ENCODE measurements around the gene GLI3.

GLI3 gene

GRCh38 chr7:42055171-42055570, 181.8 kb downstream of the GLI3 start:
- Mint-ChIP-seq H3K36me3 (ENCODE audit: low read depth) (no peaks in the 10 kb centered on the region), H3K4me3 (no peak overlapping the region), H3K4me1 (ENCODE audit: low read depth) (no peaks in the 10 kb centered on the region), H3K9me3 (no peaks in the 10 kb centered on the region), H3K27me3 (ENCODE audit: low read depth) (no peaks in the 10 kb centered on the region), H3K27ac (no peak overlapping the region)

DNA sequence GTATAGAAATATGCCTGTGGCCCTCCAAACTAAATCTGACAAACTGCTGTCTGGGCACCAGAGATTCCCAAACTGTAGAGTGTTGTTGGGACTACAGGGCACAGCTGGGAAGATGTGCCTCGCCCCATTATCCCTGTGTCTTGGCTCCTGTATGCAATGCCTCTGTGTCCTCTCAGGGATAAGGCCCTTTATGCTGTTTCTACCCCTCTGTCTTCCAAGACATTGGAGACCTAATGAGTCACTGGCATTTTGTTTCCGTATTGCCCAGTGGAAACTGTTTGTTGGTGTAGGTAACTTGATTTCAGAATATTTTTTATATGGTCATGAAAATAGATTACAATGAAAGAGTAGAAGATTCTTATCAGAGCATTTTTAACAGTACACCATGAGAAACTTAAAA, 183.2 kb downstream of the GLI3 start:
- Mint-ChIP-seq H3K4me3 (no peak overlapping the region), H3K4me1 (ENCODE audit: low read depth) (no peaks in the 10 kb centered on the region), H3K36me3 (ENCODE audit: low read depth) (no peaks in the 10 kb centered on the region), H3K27ac (no peak overlapping the region), H3K27me3 (ENCODE audit: low read depth) (no peaks in the 10 kb centered on the region), H3K9me3 (no peaks in the 10 kb centered on the region)

DNA sequence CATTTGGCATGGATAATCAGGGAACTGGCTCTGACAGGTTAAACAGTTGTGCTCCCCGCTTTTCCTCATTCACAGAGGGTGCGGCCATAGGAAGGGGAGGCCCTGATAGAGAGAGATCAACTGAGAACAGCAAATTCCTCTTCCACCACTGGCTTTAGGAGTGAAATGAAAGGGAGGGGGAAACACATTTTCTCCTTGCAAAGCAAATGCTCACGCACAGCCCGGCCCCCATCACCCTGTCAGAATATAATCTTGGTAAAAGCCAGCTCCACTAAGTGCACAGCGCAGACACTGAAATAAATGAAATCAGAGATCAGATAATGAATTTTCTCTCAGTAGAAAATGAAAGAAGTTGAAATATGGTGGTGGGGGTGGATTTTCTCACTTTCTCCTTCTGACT, 187.2 kb downstream of the GLI3 start:
- Mint-ChIP-seq H3K27ac (no peak overlapping the region), H3K4me1 (ENCODE audit: low read depth) (no peaks in the 10 kb centered on the region), H3K4me3 (no peak overlapping the region), H3K9me3 (no peaks in the 10 kb centered on the region), H3K27me3 (ENCODE audit: low read depth) (no peaks in the 10 kb centered on the region), H3K36me3 (ENCODE audit: low read depth) (no peaks in the 10 kb centered on the region)

DNA sequence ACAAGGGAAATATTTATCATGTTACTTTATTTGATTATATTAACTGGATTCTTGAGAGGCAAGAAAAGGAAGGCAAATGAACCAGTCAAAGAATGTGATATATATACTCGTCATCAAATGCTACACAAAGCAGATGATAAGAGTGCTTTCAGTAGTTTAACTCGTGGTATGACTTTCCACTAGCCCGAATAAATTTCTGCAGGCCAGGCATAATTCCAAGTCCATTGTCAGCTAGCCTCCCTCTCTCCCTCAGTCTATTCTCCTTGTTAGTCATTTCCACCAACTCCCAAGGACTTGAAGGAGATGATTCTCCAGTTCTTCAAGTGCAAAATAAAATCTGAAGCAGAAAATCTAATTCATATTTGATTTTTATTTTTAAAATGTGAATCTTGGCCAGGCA, 190.5 kb downstream of the GLI3 start:
- H3K4me1 Mint-ChIP-seq (ENCODE audit: low read depth), result no peaks in the 10 kb centered on the region
- no peaks in the 10 kb centered on the region for H3K9me3 Mint-ChIP-seq
- no peak overlapping the region for H3K4me3 Mint-ChIP-seq
- H3K36me3 Mint-ChIP-seq (ENCODE audit: low read depth), result no peaks in the 10 kb centered on the region
- H3K27ac Mint-ChIP-seq, result no peak overlapping the region
- H3K27me3 Mint-ChIP-seq (ENCODE audit: low read depth), result no peaks in the 10 kb centered on the region

DNA sequence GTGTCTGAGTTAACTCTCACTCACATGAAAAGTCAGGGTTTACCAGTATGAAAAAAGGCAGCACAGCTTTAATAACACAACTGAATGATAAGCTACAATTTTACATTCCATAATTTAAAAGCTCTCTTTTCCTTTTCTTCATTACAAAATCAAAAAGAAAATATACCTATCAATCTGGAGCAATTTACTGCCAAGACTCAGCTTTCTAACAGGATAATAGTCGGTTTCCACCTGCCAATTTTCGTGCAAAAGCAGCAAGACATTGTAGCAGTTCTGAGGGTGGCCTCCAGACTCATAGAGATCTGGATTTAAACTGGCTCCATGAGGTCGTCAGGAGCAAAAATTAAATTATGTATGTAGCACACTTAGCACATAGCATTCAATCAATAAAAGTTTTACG, 191.0 kb downstream of the GLI3 start:
- H3K4me3 Mint-ChIP-seq, result no peak overlapping the region
- no peaks in the 10 kb centered on the region for H3K36me3 Mint-ChIP-seq (ENCODE audit: low read depth)
- H3K27me3 Mint-ChIP-seq (ENCODE audit: low read depth), result no peaks in the 10 kb centered on the region
- no peaks in the 10 kb centered on the region for H3K9me3 Mint-ChIP-seq
- H3K4me1 Mint-ChIP-seq (ENCODE audit: low read depth), result no peaks in the 10 kb centered on the region
- no peak overlapping the region for H3K27ac Mint-ChIP-seq

- Mint-ChIP-seq H3K27me3 (ENCODE audit: low read depth) (no peaks in the 10 kb centered on the region), H3K4me3 (no peak overlapping the region), H3K36me3 (ENCODE audit: low read depth) (no peaks in the 10 kb centered on the region), H3K27ac (no peak overlapping the region), H3K9me3 (no peaks in the 10 kb centered on the region), H3K4me1 (ENCODE audit: low read depth) (no peaks in the 10 kb centered on the region)
These were observed 197.1 kb downstream of the GLI3 start for GRCh38 chr7:42039921-42040320.

DNA sequence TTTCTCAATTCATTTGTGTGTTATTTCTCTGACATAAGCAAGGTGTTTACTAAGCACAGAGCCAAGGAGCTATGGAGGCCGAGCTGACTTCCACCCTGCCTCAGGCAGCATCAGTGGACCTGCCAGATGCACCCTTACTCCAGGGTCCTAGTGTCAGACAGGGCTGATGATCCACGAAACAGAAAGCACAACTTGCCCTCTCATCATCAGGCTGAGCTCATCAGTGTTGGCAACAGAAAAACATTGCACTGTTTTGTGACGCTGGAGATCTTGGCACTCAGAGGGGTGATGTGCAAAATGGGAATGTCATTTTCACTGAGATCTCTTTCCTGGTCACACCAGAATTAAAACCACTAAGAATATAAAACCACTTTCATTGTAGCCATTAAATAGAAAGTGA, 201.8 kb downstream of the GLI3 start:
- Mint-ChIP-seq H3K27ac (no peak overlapping the region), H3K9me3 (no peaks in the 10 kb centered on the region), H3K4me1 (ENCODE audit: low read depth) (no peaks in the 10 kb centered on the region), H3K36me3 (ENCODE audit: low read depth) (no peaks in the 10 kb centered on the region), H3K4me3 (no peak overlapping the region), H3K27me3 (ENCODE audit: low read depth) (no peaks in the 10 kb centered on the region)

GRCh38 chr7:42033480-42033879, 203.5 kb downstream of the GLI3 start:
- Mint-ChIP-seq H3K4me3 (no peak overlapping the region), H3K36me3 (ENCODE audit: low read depth) (no peaks in the 10 kb centered on the region), H3K27ac (no peak overlapping the region), H3K9me3 (no peaks in the 10 kb centered on the region), H3K27me3 (ENCODE audit: low read depth) (no peaks in the 10 kb centered on the region), H3K4me1 (ENCODE audit: low read depth) (no peaks in the 10 kb centered on the region)

- H3K27me3 Mint-ChIP-seq (ENCODE audit: low read depth), result no peaks in the 10 kb centered on the region
- no peaks in the 10 kb centered on the region for H3K9me3 Mint-ChIP-seq
- H3K27ac Mint-ChIP-seq, result no peak overlapping the region
- H3K4me1 Mint-ChIP-seq (ENCODE audit: low read depth), result no peaks in the 10 kb centered on the region
- no peaks in the 10 kb centered on the region for H3K36me3 Mint-ChIP-seq (ENCODE audit: low read depth)
- no peak overlapping the region for H3K4me3 Mint-ChIP-seq
These were observed 207.6 kb downstream of the GLI3 start for GRCh38 chr7:42029405-42029804.

DNA sequence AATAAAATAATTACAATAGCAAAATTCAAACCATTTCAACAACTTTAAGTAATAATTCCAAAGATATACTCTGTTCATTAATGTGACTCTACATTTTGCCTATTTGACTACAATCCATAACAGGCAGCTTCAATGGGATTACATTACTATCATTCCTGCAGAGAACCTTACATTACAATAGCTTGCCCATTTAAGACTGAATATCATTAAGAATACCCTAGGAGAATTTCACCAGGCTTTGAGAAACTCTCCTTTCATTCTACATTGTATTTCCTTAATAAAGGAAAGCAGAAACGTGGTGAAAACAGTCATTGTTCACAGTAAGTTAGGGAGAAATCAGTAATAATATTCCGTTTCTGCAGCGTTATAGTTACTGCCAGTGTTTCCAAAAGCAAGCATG, 209.5 kb downstream of the GLI3 start:
- no peaks in the 10 kb centered on the region for H3K4me1 Mint-ChIP-seq (ENCODE audit: low read depth)
- H3K9me3 Mint-ChIP-seq, result no peaks in the 10 kb centered on the region
- no peak overlapping the region for H3K4me3 Mint-ChIP-seq
- H3K36me3 Mint-ChIP-seq (ENCODE audit: low read depth), result no peaks in the 10 kb centered on the region
- H3K27me3 Mint-ChIP-seq (ENCODE audit: low read depth), result no peaks in the 10 kb centered on the region
- H3K27ac Mint-ChIP-seq, result no peak overlapping the region

DNA sequence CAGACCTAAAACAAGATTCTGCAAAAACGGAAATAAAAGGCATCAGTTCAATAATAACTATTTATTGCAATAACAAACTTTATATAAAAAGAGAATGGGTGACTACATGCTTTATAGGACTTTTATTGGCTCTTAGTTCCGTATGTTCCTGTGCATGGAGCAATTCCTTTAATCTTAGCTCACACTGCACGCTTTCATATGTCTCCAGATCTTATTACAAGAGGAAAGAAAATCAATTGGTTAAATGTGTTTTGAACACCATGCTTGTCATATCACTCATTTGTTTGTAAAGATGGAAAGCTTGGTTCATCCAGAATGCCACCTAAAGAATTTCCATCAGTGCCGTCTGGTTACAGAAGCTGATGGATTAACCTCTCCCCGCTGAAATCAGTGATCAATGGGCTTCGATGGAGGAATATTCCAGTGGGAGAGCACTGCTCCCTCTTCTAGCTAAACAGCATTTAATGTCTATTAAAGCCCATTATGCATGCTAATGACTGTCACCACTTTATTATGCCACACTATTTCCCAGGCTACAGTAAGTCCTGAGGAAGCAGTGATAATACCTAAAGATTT, 210.3 kb downstream of the GLI3 start:
- Mint-ChIP-seq H3K9me3 (no peaks in the 10 kb centered on the region), H3K4me1 (ENCODE audit: low read depth) (no peaks in the 10 kb centered on the region), H3K4me3 (no peak overlapping the region), H3K27ac (no peak overlapping the region), H3K27me3 (ENCODE audit: low read depth) (no peaks in the 10 kb centered on the region), H3K36me3 (ENCODE audit: low read depth) (no peaks in the 10 kb centered on the region)

DNA sequence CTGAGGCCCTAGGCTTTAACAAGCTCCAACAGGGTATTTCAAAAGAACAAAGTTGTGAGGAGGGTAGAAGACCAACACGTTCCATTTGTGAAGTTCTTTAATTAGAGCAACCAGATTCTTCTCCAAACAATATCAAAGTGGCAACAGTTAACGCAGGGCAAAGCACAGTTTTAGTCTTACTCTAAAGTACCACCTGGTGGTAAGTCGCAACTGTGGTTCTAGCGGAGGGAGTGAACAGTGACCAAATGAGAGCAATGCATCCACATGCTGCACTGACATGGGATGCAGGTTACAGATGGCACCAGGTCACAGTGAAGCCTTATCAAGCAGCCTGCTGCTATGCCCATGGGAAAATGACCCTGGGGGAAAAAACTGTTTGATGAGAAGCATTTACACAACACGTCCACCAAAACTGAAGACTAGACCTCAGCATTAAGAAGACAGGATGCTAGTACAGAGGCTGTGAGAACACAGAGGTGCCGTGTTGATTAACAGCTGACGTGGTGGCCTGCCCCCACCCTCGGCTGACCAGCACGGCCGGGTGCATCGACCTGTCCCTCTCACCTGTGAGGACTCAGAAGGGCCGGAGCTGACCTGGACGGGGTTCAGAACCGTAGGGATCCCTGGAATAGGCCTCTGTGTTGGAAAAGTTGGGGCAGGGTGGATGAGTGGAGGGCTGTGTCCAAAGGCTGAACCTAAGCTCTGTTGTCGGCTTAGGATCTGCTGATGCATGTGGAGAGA, 211.2 kb downstream of the GLI3 start:
- Mint-ChIP-seq H3K27ac (no peak overlapping the region), H3K27me3 (ENCODE audit: low read depth) (no peaks in the 10 kb centered on the region), H3K36me3 (ENCODE audit: low read depth) (no peaks in the 10 kb centered on the region), H3K9me3 (no peaks in the 10 kb centered on the region), H3K4me1 (ENCODE audit: low read depth) (no peaks in the 10 kb centered on the region), H3K4me3 (no peak overlapping the region)

- Mint-ChIP-seq H3K36me3 (ENCODE audit: low read depth) (no peaks in the 10 kb centered on the region), H3K27ac (no peak overlapping the region), H3K27me3 (ENCODE audit: low read depth) (no peaks in the 10 kb centered on the region), H3K4me3 (no peak overlapping the region), H3K4me1 (ENCODE audit: low read depth) (no peaks in the 10 kb centered on the region), H3K9me3 (no peaks in the 10 kb centered on the region)
These were observed 212.5 kb downstream of the GLI3 start for GRCh38 chr7:42024537-42024936.

GRCh38 chr7:42023262-42023661, 213.7 kb downstream of the GLI3 start:
- no peaks in the 10 kb centered on the region for H3K9me3 Mint-ChIP-seq
- no peaks in the 10 kb centered on the region for H3K4me1 Mint-ChIP-seq (ENCODE audit: low read depth)
- H3K27me3 Mint-ChIP-seq (ENCODE audit: low read depth), result peaks cover 4% of the 10 kb centered on the region
- H3K27ac Mint-ChIP-seq, result no peak overlapping the region
- H3K4me3 Mint-ChIP-seq, result no peak overlapping the region
- H3K36me3 Mint-ChIP-seq (ENCODE audit: low read depth), result no peaks in the 10 kb centered on the region

- Mint-ChIP-seq H3K36me3 (ENCODE audit: low read depth) (no peaks in the 10 kb centered on the region), H3K4me3 (no peak overlapping the region), H3K27ac (no peak overlapping the region), H3K27me3 (ENCODE audit: low read depth) (peaks cover 4% of the 10 kb centered on the region), H3K4me1 (ENCODE audit: low read depth) (no peaks in the 10 kb centered on the region), H3K9me3 (no peaks in the 10 kb centered on the region)
These were observed 214.2 kb downstream of the GLI3 start for GRCh38 chr7:42022791-42023190.

DNA sequence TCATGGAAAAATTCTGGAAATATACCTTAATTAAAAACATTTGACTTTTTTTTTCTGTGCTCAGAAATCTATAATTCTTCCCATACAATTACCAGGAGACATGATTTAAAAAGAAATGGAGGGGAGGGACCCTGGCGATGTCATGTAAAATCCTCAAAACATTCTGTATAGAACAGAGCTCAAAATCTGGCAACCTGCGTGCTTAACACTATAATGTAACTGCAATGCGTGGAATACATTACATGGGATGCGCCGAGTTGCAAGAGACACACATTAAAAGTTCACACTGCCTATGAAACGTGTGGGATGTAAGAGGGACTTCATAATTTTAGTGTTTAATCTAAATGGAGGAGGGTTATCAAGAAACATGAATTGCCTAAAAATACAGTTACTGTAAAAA, 215.0 kb downstream of the GLI3 start:
- Mint-ChIP-seq H3K4me1 (ENCODE audit: low read depth) (no peaks in the 10 kb centered on the region), H3K9me3 (no peaks in the 10 kb centered on the region), H3K27me3 (ENCODE audit: low read depth) (peaks cover 4% of the 10 kb centered on the region), H3K36me3 (ENCODE audit: low read depth) (no peaks in the 10 kb centered on the region), H3K27ac (no peak overlapping the region), H3K4me3 (no peak overlapping the region)

Data from T-helper 1 cell treated with Interleukin-12 subunit alpha and Interleukin-12 subunit beta and Interleukin-4 antibody, amounts not matched to agents 30 μg/mL and 1 μg/mL, for 36 hours (primary cell).